GM12873 (cell line): ENCODE results near the gene HIPK2.

ENCODE experiments used
- CTCF ChIP-seq: IDR thresholded peaks from 2 replicates; pipeline ENCODE4 v1.5.1; 2012; ENCODE audit warnings: low read depth, mild to moderate bottlenecking, moderate library complexity, low read length, control low read depth; ENCODE audit not compliant: insufficient read depth; ENCODE audit errors: missing control alignments

Gene HIPK2

GRCh38 chr7:139646566-139646965 lies 131.2 kb downstream of the HIPK2 start:
- no peak for TF ChIP-seq CTCF

- TF ChIP-seq CTCF, result peak; percentile 92
Observed at GRCh38 chr7:139645572-139646523, 131.9 kb downstream of the HIPK2 start.

DNA sequence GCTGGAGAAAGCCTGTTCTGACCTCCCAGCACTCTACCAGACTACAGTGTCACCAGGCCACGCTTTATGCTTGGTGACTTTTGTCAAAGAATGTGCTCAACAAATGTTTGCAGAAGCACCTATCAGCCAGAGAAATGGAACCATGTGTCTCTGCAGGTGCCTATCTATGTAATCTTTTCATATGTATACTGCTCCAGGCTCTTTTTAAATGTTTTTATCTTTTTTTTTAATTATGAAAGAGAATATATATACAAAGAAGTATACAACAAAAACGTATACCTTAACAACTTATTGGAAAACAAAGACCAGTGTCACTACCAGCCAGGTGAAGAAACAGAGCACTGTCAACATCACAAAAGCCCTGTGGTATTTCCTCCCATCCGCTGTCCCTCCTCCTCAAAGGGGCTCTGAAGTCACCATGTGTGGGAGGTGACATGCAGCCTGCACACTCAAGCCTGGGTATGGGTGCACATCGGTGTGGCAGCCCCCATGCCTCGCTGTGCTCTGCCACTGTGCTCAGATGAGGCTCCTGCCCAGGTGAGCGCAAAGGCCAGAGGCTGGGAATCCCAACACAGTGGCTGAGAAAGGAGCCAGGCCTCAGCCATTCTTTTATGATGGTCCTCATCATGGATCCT lies 133.7 kb downstream of the HIPK2 start:
- TF ChIP-seq CTCF, result no peak

GRCh38 chr7:139642283-139642682 lies 135.5 kb downstream of the HIPK2 start:
- no peak for TF ChIP-seq CTCF

DNA sequence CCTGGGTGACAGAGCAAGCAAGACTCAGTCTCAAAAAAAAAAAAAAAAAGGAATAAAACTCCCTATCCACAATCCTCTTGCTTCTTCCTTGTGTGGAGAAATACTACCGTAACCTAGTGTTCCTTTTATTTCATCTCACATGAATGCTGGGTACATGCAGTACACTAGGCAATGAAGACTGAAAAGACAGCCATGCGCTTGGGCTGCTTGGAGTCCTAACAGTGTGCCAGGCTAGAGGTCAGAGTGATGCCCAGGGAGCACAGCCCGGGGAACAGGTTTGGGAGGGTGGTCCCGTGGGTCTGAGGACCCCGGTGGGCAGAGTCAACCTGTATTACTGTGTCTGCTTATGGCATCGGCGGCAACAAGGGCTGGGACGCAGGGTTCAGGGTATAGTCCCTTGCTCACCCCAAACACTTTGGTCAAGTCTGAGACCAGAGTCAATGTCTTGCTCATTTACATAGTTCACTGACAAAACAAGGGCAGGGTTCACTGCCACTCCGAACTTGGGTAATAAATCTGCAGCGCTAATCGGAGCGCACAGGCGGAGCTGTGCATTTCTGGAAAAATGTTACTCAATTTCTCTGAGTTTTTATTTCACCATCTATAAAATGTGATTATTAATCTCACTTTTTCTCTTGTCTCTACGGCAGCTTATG lies 136.3 kb downstream of the HIPK2 start:
- TF ChIP-seq CTCF, result no peak

DNA sequence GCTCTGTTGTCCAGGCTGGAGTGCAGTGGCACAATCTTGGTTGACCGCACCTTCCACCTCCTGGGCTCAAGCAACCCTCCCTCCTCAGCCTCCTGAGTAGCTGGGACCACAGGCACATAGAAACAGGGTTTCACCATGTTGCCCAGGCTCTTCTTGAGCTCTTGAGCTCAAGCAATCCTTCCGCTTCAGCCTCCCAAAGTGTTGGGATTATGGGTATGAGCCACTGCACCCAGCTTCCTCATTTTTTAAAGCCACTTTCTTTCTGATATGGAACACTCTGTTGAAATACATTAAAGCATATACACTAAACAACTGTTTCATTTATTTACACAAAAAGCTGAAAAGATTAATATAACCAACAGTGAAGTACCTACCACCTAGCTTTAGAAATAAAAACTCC lies 137.1 kb downstream of the HIPK2 start:
- TF ChIP-seq CTCF, result no peak

GRCh38 chr7:139639563-139639962 lies 138.2 kb downstream of the HIPK2 start:
- TF ChIP-seq CTCF, result no peak
